Neuron (in vitro differentiated cells): ENCODE data around the gene KCNJ2.

Experiments
- H2AFZ ChIP-seq: one replicate; pipeline ENCODE4 v1.6.1; 2013; ENCODE audit warnings: low read depth, mild to moderate bottlenecking, inconsistent platforms, low read length, moderate library complexity
- H3K27me3 ChIP-seq: one replicate; pipeline ENCODE4 v1.6.1; 2013; ENCODE audit warnings: low read length; ENCODE audit not compliant: insufficient read depth
- H3K36me3 ChIP-seq: one replicate; pipeline ENCODE4 v1.6.1; 2013; ENCODE audit warnings: low read length; ENCODE audit not compliant: insufficient read depth
- H3K4me1 ChIP-seq: one replicate; pipeline ENCODE4 v1.6.1; 2013; ENCODE audit warnings: low read length; ENCODE audit not compliant: insufficient read depth
- H3K4me3 ChIP-seq: 2 replicates; pipeline ENCODE4 v1.5.1; 2013; ENCODE audit warnings: mild to moderate bottlenecking, low read length, moderate library complexity
- H3K9me3 ChIP-seq: one replicate; pipeline ENCODE4 v1.6.1; 2013; ENCODE audit warnings: low read length

The KCNJ2 gene

GRCh38 chr17:70168977-70169708 is at the start of gene KCNJ2:
TSS of gene KCNJ2 (plus strand) at chr17:70169532. CDS start at chr17:70175040, 5,508 bp downstream.
- Histone ChIP-seq H3K4me1 (peaks cover 24% of the 10 kb centered on the region), H2AFZ (peak within 1 kb of the TSS; percentile 96), H3K27me3 (no peaks in the 10 kb centered on the region), H3K36me3 (no peaks in the 10 kb centered on the region), H3K9me3 (no peaks in the 10 kb centered on the region), H3K4me3 (peak within 1 kb of the TSS; percentile 65)

- Histone ChIP-seq H3K36me3 (no peaks in the 10 kb centered on the region), H3K27me3 (no peaks in the 10 kb centered on the region), H2AFZ (no peak overlapping the region), H3K4me1 (peaks cover 4% of the 10 kb centered on the region), H3K9me3 (no peaks in the 10 kb centered on the region), H3K4me3 (no peak overlapping the region)
Observed at GRCh38 chr17:70119545-70119944, 49.8 kb upstream of the KCNJ2 start.

DNA sequence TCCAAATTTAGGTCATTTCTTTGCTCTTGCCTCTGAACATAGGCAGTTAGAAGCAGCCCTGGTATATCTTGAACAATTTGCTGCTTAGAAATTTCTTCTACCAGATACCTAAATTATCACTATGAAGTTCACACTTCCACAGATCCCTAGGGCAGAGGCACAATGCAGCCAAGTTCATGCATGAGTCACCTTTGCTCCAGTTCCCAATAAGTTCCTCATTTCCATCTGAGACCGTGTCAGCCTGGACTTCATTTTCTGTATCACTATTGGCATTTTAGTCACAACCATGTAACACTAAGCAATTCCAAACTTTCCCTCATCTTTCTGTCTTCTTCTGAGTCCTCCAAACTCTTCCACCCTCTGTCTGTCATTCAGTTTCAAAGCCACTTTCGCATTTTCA is 49.3 kb upstream of the KCNJ2 start:
- no peaks in the 10 kb centered on the region for H3K9me3 ChIP-seq
- no peak overlapping the region for H3K4me3 ChIP-seq
- no peaks in the 10 kb centered on the region for H3K27me3 ChIP-seq
- peaks cover 4% of the 10 kb centered on the region for H3K4me1 ChIP-seq
- no peak overlapping the region for H2AFZ ChIP-seq
- no peaks in the 10 kb centered on the region for H3K36me3 ChIP-seq

DNA sequence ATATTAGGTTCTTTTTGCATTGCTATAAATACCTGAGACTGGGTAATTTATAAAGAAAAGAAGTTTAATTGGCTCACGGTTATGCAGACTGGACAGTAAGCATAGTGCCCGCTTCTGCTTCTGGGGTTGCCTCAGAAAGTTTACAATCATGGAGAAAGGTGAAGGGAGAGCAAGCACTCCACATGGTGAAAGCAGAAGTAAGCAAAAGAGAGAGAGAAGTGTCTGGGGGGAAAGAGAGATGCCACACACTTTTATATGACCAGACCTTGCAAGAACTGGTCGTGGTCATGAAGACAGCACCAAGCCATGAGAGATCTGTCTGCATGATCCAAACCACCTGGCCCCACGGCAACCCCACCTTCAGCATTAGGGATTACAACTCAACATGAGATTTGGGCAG is 48.9 kb upstream of the KCNJ2 start:
- no peaks in the 10 kb centered on the region for H3K9me3 ChIP-seq
- no peak overlapping the region for H3K4me3 ChIP-seq
- H3K36me3 ChIP-seq: no peaks in the 10 kb centered on the region
- no peaks in the 10 kb centered on the region for H3K27me3 ChIP-seq
- H3K4me1 ChIP-seq: peaks cover 4% of the 10 kb centered on the region
- no peak overlapping the region for H2AFZ ChIP-seq

- Histone ChIP-seq H3K27me3 (no peaks in the 10 kb centered on the region), H3K4me1 (peaks cover 4% of the 10 kb centered on the region), H3K36me3 (no peaks in the 10 kb centered on the region)
Observed at GRCh38 chr17:70121126-70121525, 48.2 kb upstream of the KCNJ2 start.

GRCh38 chr17:70123193-70123592 is 46.1 kb upstream of the KCNJ2 start:
- H3K36me3 ChIP-seq: no peaks in the 10 kb centered on the region

More at GRCh38 chr17:70121126-70121525, 48.2 kb upstream of the KCNJ2 start:
- no peak overlapping the region for H3K4me3 ChIP-seq
- H2AFZ ChIP-seq: no peak overlapping the region
- no peaks in the 10 kb centered on the region for H3K9me3 ChIP-seq

DNA sequence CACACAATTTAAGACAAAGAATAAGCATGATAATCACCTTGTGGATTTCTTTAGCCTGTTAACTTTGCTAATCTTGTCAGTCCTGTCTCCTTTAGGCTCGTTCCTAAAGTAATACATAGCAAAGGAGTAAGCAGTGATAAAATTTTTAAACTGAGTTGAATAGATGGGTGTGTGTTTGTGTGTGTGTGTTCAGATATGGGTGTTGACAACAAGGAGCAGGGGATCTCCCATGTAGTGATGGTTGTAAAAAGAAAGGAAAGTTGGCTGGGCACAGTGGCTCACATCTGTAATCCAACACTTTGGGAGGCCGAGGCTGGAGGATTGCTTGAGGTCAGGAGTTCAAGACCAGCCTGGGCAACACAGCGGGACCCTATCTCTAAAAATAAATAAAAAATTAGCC is 44.6 kb upstream of the KCNJ2 start:
- H3K36me3 ChIP-seq: no peaks in the 10 kb centered on the region
- peaks cover 2% of the 10 kb centered on the region for H3K4me1 ChIP-seq
- no peaks in the 10 kb centered on the region for H3K9me3 ChIP-seq
- H3K27me3 ChIP-seq: no peaks in the 10 kb centered on the region
- no peak overlapping the region for H3K4me3 ChIP-seq
- no peak overlapping the region for H2AFZ ChIP-seq

More at GRCh38 chr17:70123193-70123592, 46.1 kb upstream of the KCNJ2 start:
- Histone ChIP-seq H3K4me1 (peaks cover 4% of the 10 kb centered on the region), H3K4me3 (no peak overlapping the region), H3K27me3 (no peaks in the 10 kb centered on the region), H2AFZ (no peak overlapping the region), H3K9me3 (no peaks in the 10 kb centered on the region)

- no peaks in the 10 kb centered on the region for H3K9me3 ChIP-seq
- H3K4me1 ChIP-seq: no peaks in the 10 kb centered on the region
- H3K27me3 ChIP-seq: no peaks in the 10 kb centered on the region
Observed at GRCh38 chr17:70127221-70127873, 42.0 kb upstream of the KCNJ2 start.

GRCh38 chr17:70128727-70129238 is 40.5 kb upstream of the KCNJ2 start:
- Histone ChIP-seq H3K4me1 (no peaks in the 10 kb centered on the region), H3K4me3 (no peak overlapping the region), H2AFZ (no peak overlapping the region), H3K36me3 (no peaks in the 10 kb centered on the region), H3K9me3 (no peaks in the 10 kb centered on the region), H3K27me3 (no peaks in the 10 kb centered on the region)

More at GRCh38 chr17:70127221-70127873, 42.0 kb upstream of the KCNJ2 start:
- no peak overlapping the region for H2AFZ ChIP-seq
- H3K4me3 ChIP-seq: no peak overlapping the region
- no peaks in the 10 kb centered on the region for H3K36me3 ChIP-seq

GRCh38 chr17:70130289-70130688 is 39.0 kb upstream of the KCNJ2 start:
- no peaks in the 10 kb centered on the region for H3K4me1 ChIP-seq
- H3K27me3 ChIP-seq: no peaks in the 10 kb centered on the region
- no peak overlapping the region for H2AFZ ChIP-seq
- no peaks in the 10 kb centered on the region for H3K9me3 ChIP-seq
- no peak overlapping the region for H3K4me3 ChIP-seq
- H3K36me3 ChIP-seq: no peaks in the 10 kb centered on the region

DNA sequence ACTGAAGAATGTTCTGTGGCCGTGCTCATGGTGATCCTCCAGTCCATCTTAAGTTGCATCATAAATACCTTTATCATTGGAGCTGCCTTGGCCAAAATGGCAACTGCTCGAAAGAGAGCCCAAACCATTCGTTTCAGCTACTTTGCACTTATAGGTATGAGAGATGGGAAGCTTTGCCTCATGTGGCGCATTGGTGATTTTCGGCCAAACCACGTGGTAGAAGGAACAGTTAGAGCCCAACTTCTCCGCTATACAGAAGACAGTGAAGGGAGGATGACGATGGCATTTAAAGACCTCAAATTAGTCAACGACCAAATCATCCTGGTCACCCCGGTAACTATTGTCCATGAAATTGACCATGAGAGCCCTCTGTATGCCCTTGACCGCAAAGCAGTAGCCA is 36.8 kb upstream of the KCNJ2 start:
- no peaks in the 10 kb centered on the region for H3K27me3 ChIP-seq
- no peaks in the 10 kb centered on the region for H3K36me3 ChIP-seq
- H3K4me1 ChIP-seq: peaks cover 1% of the 10 kb centered on the region
- no peak overlapping the region for H2AFZ ChIP-seq
- no peaks in the 10 kb centered on the region for H3K9me3 ChIP-seq
- no peak overlapping the region for H3K4me3 ChIP-seq

DNA sequence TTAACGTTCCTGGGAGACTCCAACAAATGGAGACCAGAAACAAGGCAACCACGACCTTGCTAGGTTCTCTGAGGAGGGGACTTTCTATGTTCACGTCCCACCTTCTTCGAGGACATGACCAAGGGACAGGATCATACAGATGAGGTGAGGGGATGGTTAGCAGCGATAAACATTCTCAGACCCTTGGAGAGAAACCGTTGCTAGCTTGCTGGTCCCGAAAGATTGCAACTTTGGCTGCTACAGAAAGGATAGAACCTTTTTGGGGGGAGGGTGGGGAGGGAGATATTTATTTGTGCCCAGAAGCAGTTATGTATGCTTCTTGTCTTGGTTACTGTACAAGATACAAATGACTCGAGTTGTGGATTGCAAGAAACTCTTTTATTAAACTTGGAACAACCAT is 35.3 kb upstream of the KCNJ2 start:
- Histone ChIP-seq H3K4me1 (peaks cover 6% of the 10 kb centered on the region), H3K27me3 (no peaks in the 10 kb centered on the region)

DNA sequence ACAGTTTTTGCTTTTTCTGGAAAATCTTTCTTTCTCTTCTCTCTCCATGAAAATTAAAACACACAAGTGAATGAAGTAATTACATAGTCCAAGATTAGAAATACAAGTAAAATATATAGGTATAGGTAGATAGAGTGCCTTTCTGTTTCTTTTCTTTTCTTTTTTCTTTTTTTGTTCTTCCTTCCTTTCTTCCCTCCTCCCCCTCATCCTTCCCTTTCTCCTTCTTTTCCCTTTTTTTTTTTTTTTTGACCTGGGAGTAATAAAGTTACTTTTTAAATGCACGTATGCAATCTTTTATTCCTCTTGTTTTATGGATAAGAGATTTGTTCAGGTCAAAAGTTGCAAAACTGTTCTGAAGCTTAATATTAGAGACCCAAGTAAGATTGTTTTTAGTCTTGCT is 34.6 kb upstream of the KCNJ2 start:
- H2AFZ ChIP-seq: no peak overlapping the region
- H3K4me3 ChIP-seq: no peak overlapping the region
- no peaks in the 10 kb centered on the region for H3K9me3 ChIP-seq
- H3K27me3 ChIP-seq: no peaks in the 10 kb centered on the region
- peaks cover 6% of the 10 kb centered on the region for H3K4me1 ChIP-seq
- H3K36me3 ChIP-seq: no peaks in the 10 kb centered on the region

More for the DNA sequence above, 35.3 kb upstream of the KCNJ2 start:
- Histone ChIP-seq H3K9me3 (no peaks in the 10 kb centered on the region), H2AFZ (no peak overlapping the region), H3K36me3 (no peaks in the 10 kb centered on the region), H3K4me3 (no peak overlapping the region)
